GM12892 (cell line): ENCODE data around the gene KCNIP4.

ENCODE experiments used
- POLR2A ChIP-seq: IDR thresholded peaks from 2 replicates; pipeline ENCODE4 v1.6.1; 2011; ENCODE audit warnings: low read depth, low read length, control low read depth
- POLR2AphosphoS5 ChIP-seq: IDR thresholded peaks from 2 replicates; pipeline ENCODE4 v1.6.1; 2011; ENCODE audit warnings: low read depth, low read length, control low read depth

DNA sequence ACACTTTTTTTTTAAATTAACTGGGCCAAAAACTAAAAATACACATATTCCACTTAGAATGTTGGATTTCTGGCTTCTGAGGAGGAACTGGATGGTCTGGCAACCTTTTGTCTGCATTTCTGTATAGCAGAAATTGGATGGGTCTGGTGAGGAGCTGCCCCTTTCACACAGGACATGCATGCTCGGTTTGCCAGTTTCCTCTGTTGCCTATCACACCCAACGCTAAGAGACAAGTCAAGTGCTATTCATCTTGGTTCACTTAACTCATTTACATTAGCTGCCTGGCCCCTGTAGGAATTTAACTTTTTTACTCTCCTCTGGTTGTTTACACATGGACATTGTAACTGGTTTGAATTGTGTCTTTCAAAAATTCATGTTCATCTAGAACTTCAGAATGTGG is 1052.6 kb downstream of the KCNIP4 start:
- TF ChIP-seq POLR2A (no peak), POLR2AphosphoS5 (no peak)
